GM12891 (cell line): ENCODE data around the gene RTKN2.

Experiments
- DNase-seq: peaks from one replicate; pipeline ENCODE4 v3.0.0; 2011; ENCODE audit warnings: low spot score; ENCODE audit not compliant: insufficient read length
- FAIRE-seq: peaks from 2 replicates; lab custom pipeline; 2011; peaks lifted over from hg19 to GRCh38; lab: Jason Lieb, UNC
- PAX5 ChIP-seq: IDR thresholded peaks from 2 replicates; pipeline ENCODE4 v1.6.1; 2011; ENCODE audit warnings: low read length, moderate library complexity, mild to moderate bottlenecking; ENCODE audit not compliant: insufficient read depth, severe bottlenecking
- POLR2A ChIP-seq: IDR thresholded peaks from 2 replicates; pipeline ENCODE4 v1.6.1; 2011; ENCODE audit warnings: low read depth, low read length, control low read depth
- POLR2AphosphoS5 ChIP-seq: IDR thresholded peaks from 2 replicates; pipeline ENCODE4 v1.6.1; 2011; ENCODE audit warnings: low read depth, low read length, control low read depth
- POU2F2 ChIP-seq: IDR thresholded peaks from 2 replicates; pipeline ENCODE4 v1.6.1; 2011; ENCODE audit warnings: low read depth, mild to moderate bottlenecking, control low read depth, low read length, moderate library complexity
- SPI1 ChIP-seq: IDR thresholded peaks from 2 replicates; pipeline ENCODE4 v1.6.1; 2011; ENCODE audit warnings: low read depth, low read length, control low read depth
- TAF1 ChIP-seq: IDR thresholded peaks from 2 replicates; pipeline ENCODE4 v1.6.1; 2011; ENCODE audit warnings: low read depth, low read length, control low read depth

The RTKN2 gene

DNA sequence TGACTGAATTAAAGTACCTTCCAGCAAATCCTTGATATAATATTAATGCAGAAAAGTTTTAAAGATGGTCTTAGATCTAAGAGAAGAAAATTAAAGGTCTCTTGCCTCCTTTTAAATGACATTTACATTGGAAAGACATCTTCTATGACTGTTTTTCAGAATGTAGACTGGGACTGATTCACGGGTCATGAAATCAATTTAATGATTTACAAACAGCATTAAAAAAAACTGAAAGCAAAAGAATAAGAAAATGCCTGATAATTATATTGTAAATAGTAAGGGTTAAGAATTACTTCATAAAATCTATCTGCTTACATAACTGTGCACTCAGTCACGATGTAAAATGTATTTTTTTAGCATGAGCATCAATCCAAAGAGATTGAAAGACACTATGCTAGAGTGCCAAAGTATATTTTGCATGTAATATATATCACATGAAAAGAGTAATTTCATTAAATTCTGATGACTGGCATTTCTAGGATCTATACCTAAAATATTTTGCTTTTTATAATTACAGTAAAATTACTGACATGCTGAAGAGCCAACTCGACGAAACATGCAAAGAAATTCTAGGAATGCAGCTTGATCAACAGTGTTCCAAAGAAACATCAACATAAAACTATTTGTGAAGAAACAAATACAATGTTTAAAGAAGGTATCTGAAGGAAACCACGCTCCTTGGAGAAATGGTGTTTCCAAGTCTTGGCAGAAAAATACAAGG, 35.1 kb downstream of the RTKN2 start:
- DNase-seq (no peak), FAIRE-seq (no peak)
- no peak for TF ChIP-seq PAX5
- TF ChIP-seq POLR2AphosphoS5: no peak
- no peak for TF ChIP-seq POU2F2
- TF ChIP-seq TAF1: no peak
- no peak for TF ChIP-seq SPI1
- no peak for TF ChIP-seq POLR2A

DNA sequence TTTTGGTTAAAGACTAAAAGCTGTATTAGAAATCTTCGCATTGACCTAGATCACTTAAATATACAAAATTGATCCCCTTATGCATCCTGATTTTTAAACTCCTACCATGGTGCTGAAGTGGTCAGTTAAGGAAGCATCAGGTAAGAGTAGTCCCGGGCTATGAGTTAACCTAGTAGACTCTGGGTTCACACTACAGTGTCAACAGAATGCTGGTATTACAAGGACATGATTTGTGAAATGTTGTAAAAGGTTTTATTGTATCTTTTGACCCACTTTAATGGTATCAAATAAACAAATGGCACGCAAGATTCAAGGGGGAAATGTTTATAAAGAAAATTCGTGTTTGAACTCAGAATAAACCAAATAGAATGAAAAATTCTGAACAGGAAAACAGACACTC, 36.8 kb downstream of the RTKN2 start:
- TF ChIP-seq PAX5 (no peak), POLR2A (no peak), TAF1 (no peak), POLR2AphosphoS5 (no peak)
- DNase-seq: no peak
- no peak for FAIRE-seq

DNA sequence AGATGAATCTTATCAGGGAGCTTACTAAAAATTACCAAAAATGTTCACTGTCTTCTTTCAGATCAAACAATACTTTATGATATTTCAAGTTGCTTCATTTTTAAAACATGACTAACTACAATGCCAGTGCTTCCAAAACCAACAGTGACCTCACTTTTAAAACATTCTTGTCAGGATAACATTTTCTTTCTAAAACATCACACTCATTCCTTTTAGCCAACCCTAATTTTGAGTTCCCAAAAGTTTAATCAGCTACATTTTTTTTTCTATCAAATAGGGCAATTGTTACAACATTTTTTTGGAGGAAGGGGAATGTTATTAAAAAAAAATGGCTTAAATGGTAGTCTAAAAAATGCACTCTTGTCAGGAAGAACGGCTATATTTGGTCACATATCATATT, 37.3 kb downstream of the RTKN2 start:
- no peak for TF ChIP-seq POLR2AphosphoS5
- no peak for TF ChIP-seq TAF1
- no peak for TF ChIP-seq PAX5
- no peak for TF ChIP-seq SPI1
- no peak for TF ChIP-seq POLR2A
- no peak for TF ChIP-seq POU2F2
- DNase-seq (no peak), FAIRE-seq (no peak)

DNA sequence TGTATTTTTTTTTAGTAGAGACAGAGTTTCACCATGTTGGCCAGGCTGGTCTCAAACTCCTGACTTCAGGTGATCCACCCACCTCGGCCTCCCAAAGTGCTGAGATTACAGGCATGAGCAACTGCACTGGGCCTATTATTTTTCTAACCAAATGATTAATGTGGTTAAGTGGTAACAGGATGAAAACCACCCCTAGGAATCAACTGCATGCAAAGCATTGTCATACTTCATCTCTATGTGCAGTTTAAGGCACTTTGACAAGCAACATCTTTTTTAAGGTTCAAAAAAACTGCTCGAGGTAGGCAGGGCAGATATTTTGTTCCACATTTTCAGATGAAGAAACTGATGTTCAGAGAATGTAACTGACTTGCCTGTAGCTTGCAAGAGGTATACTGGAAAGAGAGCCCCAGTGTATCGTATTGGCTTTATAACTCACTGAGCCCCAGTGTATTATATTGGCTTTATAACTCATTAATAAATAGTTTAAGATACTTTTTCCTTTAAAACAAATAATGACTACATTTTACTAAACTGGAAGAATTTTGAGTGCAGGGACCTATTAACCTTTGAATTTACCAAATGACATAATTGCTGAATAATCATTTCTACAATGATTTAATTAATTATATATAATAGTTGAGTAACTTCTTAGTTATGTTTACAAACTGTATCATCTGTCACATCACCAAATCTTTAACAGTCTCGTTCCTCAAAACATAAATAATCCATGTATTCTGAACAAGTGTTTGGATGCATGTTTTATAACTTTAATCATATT, 38.1 kb downstream of the RTKN2 start:
- TF ChIP-seq POU2F2 (no peak), POLR2AphosphoS5 (no peak), PAX5 (no peak)
- DNase-seq: no peak
- FAIRE-seq: no peak

DNA sequence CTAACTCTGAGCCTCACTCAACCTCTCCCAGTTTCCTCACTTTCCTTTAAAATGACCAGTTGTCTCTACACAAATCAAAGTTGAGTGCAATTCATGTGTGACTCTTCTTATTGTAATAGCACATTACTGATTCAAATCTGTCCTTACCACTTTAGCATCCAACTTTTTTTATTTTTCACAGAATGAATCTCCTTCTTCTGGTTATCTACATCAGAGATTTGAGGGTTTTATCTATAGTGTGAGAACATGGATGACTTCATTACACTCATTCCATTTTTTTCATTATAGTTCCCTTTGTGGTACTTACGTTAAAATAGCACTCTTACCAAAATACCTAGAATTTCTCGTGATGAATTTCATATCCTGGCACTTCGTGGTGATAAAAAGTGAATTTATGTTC, 43.3 kb downstream of the RTKN2 start:
- FAIRE-seq: no peak
- TF ChIP-seq PAX5 (no peak), POLR2AphosphoS5 (no peak), POU2F2 (no peak), SPI1 (no peak)
- no peak for DNase-seq

DNA sequence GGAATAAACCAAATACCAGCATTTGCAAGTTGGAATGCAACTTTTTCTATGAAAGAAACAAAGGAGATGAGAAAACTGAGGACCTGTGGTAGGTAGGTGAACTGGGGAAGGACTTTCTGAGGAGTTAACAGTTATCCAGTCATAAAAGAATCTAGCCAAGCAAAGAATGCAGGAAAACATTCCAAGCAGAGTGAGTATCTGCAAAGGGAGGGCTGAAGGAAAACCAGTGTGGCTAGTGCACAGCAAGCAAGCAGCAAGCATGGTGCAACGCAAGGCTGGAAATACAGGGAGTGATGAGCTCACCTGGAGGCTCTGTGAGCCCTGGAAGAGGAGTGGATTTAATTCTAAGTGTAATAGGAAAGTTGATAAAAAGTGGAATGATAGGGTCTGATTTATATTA, 44.0 kb downstream of the RTKN2 start:
- FAIRE-seq (no peak), DNase-seq (no peak)
- TF ChIP-seq PAX5 (no peak), POU2F2 (no peak), POLR2A (no peak), POLR2AphosphoS5 (no peak), TAF1 (no peak), SPI1 (no peak)

DNA sequence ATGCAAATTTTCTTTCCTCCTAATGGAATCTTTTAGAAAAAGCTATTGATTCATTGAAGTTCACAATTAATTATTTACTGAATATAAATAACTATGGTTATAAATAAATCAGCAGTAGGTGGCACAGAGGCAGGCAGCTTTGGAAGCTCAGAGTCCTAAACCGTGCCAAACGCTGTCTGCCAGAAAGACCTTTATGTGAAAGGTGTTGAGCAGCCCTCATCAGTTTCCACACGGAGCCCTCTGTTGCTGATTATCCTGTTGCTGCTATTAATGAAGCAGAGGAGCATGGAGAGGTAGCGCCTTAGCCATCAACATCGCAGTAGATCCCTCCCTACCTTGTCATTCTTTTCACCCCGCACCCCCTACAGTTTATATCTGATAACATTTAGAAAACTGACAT, 51.0 kb downstream of the RTKN2 start:
- DNase-seq (no peak), FAIRE-seq (no peak)
- TF ChIP-seq POLR2A (no peak), SPI1 (no peak), TAF1 (no peak), PAX5 (no peak)

DNA sequence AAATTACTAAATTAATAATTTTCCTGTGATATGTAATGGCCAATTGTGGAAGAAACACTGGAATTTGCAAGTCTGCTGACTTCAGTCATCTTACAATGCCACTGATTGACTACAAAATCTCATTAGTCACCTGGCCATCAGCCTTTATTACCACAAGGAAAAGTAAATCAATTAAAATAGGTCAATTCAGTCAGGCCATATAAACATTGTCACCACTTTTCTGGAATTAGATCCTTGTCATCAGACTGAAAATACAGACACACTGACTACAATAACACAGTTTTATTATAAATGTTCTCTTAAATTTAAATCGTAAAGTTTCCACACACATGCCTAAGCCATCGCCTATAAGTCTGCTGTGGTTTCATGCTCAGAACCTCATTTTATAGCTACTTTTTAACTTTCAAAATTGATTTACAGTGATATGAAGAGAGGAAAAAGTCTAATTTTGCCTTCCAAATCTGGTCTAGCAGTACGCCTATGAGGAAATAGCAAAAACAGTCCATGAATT, 54.2 kb downstream of the RTKN2 start:
- TF ChIP-seq POLR2A (no peak), SPI1 (no peak), TAF1 (no peak), POLR2AphosphoS5 (no peak), PAX5 (no peak), POU2F2 (no peak)
- DNase-seq (no peak), FAIRE-seq (no peak)

DNA sequence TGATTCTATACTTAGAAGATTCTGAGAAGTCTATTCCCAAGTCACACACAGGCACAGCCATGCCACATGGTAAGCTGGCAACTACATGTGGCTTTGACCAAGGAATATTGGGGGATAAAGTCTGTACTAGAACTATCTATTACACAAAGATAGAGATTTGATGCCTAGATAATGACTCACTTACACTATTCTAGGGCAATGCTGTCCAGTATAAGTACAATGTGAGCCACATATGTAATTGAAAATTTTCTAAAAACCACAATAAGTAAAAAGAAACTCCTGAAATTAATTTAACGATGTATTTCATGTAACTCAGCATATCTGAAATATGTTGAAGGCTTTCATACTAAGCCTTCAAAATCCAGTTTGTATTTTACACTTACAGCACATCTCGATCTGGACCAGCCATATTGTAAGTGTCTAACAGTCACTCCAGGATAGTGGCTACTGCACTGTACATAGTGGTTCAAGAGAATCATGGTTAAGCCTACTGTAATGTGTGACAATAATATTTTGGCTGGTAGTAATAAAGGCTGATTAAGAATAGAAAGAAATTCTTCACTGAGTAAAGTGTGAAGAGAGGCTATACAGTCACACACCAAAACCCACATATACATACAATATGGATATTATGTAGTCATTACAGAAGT, 62.8 kb downstream of the RTKN2 start:
- no peak for DNase-seq
- no peak for FAIRE-seq
- TF ChIP-seq POLR2A: no peak
- TF ChIP-seq TAF1: no peak
- no peak for TF ChIP-seq PAX5
- no peak for TF ChIP-seq SPI1
- TF ChIP-seq POU2F2: no peak
- no peak for TF ChIP-seq POLR2AphosphoS5
